HG02973 (cell line): Measurements from ENCODE around the gene GFRA1.

ENCODE experiments used
- ATAC-seq: cut with Tn5 transposase; IDR thresholded peaks from one replicate; pipeline ENCODE4 v1.9.1; 2021; ENCODE audit warnings: moderate library complexity; ENCODE audit not compliant: unreplicated experiment

The GFRA1 gene

DNA sequence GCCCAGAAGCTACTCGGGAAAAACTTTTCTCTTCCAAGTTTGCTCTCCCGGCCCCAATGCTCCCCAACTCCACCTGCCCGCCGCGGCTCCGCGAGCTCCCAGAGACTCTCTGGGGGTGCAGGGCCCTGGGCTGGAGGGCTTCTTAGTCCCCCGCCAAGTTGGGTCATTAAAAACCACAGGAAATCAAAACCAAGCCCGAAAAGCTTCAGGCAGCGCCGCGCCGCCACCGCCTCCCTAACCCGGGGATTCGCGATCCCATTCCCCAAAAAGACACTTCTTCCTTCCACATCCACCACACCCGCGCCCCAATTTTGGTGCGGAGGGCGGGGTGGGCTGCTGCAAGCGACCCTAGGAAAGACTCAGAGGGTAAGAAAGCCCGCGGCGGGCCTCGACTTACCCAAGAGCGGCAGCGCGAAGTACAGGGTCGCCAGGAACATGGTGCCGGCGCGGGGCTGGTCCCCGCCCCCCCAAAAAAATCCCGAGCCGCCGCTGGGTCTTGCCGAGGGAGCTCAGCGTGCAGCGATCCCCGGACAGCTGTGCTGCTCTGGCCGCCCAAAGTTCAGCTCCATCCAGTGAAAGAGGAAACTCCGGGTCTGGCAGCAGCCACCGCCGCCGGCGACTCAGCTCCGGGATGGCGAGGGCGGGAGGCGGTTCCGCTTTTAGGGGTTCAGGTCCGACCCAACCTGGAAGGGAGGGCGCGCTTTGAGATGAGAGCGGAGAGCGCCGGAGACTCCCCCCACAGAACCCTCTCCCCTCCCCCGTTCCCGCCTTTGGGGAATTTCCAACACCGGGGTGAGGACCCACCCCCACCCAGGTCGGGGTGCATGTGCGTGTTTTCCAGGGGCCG lies 1.2 kb downstream of the GFRA1 start:
- no peak for ATAC-seq

- ATAC-seq = no peak
Measured at GRCh38 chr10:116270771-116271592, 2.0 kb downstream of the GFRA1 start.

DNA sequence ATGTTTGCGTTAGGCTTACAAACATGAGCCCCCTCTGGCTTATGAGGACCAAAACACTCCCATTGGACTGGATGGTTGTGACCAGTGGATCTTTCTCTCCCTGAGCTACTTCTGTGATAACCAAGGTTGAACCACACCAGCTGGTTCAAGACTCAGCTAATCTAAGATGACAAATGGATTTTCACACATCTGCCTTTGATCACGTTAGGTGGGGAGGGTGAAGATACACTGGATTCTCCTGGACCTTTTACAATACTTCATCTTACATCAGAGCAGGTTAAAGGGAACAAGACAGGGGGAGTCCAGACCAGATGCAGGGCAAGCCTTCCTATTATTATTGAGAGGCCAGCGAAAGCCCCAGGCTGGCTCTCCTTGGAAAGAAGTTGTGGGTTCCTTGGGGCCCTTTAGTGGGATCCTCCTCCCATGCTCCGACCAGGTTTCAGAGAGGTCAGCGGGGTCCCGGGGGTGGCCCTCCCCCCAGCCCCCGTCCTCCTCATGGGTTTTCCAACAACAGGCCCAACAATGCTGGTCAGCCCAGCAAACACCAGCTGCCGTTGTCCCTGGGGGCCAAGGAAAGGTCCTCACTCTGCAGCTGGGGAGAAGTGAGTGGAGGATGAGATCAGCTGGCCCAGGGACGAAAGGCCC lies 2.8 kb downstream of the GFRA1 start:
- ATAC-seq = no peak

- ATAC-seq = no peak
Measured at GRCh38 chr10:116269619-116270018, 3.4 kb downstream of the GFRA1 start.

DNA sequence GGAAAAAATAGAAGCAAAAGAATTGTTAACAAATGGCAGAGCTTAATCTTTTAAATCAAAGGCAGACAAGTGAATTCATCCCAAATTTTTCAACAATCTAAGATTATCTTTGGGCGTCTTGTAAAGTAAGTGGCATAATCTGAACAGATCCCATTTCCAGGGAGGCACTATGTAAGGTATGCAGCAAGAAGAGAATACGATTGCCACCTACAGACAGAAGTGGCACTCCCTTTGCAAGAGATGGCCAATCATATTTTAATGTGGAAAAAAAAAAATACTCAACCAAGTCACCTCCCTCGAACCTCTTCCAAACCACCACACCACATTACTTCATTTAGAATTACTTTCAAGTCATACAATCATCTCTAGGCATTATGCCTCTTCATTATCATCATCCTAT lies 4.0 kb downstream of the GFRA1 start:
- ATAC-seq = no peak

DNA sequence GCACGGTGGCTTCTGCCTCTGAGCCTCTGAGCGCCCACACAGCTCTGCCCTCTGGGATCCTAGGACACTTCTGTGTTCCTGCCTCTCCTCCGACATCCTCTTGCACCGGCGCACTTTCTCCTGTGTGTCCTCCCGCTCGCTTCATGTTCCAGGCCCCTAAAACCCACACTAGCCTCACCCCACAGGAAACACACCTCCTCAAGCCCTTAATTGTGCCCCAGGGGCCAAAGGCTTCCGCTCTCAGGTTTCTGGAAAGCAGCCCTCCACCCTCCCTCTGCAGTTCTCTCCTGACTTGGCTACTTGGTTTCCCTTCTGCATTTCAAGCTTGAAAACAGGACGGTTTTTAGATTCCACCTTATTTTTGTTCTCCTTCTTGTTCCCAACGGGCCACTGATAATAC lies 7.3 kb downstream of the GFRA1 start:
- no peak for ATAC-seq

DNA sequence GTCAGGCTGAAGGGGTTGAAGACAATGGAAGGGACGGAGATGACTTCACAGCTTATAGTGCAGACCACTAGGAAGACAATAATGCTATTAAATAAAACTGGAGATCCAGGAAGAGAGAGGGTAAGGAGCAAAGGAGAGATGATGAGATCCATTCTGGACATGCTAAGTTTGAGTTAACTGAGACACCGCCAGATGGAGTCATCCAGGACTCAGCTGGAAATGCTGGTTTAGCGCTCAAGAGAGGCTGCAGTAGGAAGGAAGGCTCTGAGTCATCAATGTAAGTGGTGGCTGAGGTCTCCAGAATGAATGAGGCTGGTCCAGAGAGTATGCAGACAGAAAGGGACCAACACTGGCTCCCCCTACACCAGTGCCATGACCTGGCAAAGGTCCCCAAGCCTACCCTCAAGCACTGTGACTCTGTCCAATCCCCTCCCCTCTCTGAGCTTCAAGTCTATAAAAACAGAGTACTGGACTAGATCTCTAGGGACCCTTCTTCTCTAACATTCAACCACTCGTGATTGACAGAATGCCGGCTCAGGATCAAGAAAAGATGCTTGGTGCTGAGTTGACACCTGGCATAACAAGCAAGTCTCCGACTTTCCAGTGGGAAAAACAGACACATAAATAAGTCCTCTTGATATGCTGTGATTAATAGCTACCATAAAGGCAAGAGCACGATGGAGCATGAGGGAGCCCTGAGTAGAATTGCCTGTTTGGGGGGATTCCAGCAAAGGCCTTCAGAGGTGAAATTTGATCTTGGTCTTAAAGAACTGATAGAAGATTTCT lies 8.9 kb downstream of the GFRA1 start:
- ATAC-seq = no peak

- no peak for ATAC-seq
Measured at GRCh38 chr10:116262678-116263077, 10.3 kb downstream of the GFRA1 start.

DNA sequence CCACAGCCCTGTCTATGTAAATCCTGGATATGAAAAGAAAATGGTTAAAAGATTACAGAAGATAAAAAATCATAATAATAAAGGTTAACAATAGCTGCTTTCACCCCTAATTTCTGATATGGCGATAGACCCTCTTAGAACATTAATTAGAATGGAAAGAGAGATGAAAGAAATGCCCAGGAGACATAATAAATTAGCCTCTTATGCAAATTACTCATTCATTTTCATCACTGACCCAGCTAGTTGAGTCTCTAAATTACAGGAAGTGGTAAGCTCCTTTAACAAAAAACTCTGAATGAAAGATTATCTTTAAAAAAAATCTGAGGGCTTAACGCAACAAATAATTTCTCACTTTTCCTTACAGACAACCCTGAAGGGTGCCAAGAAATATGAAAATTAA lies 12.4 kb downstream of the GFRA1 start:
- no peak for ATAC-seq

DNA sequence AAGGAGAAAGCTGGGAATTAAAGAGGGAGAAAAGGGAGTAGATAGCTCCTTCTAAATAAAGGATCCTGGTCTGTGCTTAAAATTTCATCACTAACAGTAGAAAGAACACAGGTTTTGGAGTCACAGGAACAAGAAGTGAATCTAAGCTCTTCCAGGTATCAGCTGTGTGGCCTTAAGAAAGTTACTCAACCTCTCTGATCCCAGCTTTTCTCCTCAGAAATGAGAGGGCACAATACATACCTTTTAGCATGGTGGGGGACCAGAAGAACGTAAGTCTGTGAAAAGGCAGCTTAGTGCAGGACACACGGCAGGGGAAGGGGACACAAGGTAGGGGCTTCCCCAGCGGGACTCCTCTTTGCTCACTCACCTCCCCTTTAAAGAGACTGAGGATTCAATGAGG lies 13.4 kb downstream of the GFRA1 start:
- ATAC-seq = no peak

GRCh38 chr10:116257785-116258184 lies 15.2 kb downstream of the GFRA1 start:
- ATAC-seq = no peak

- no peak for ATAC-seq
Measured at GRCh38 chr10:116256752-116257259, 16.2 kb downstream of the GFRA1 start.

GRCh38 chr10:116255886-116256751 lies 16.9 kb downstream of the GFRA1 start:
- ATAC-seq = no peak

GRCh38 chr10:116254422-116255155 lies 18.4 kb downstream of the GFRA1 start:
- ATAC-seq = no peak

GRCh38 chr10:116253716-116254115 lies 19.3 kb downstream of the GFRA1 start:
- ATAC-seq = no peak

GRCh38 chr10:116251602-116252395 lies 21.2 kb downstream of the GFRA1 start:
- no peak for ATAC-seq

GRCh38 chr10:116247691-116248090 lies 25.3 kb downstream of the GFRA1 start:
- ATAC-seq = no peak

- ATAC-seq = no peak
Measured at GRCh38 chr10:116246263-116246662, 26.7 kb downstream of the GFRA1 start.
